ENCODE data around the gene CYB561D2.

CYB561D2 gene

GRCh38 chr3:50358355-50358910, 7.8 kb downstream of the CYB561D2 start:
- H3K27me3 ChIP-seq: no peaks in the 10 kb centered on the region
- no peaks in the 10 kb centered on the region for H3K9me3 ChIP-seq (replicated peaks in 1 of 11)
- TF ChIP-seq Cebpa-rat (IDR thresholded peaks at IDR 0.05): no peak
- peak overlapping the region; percentile 91 to 99 (median 93) for H3K9ac ChIP-seq
- peaks cover 53 to 57% (median 56%) of the 10 kb centered on the region in 11 experiments for H4K20me1 ChIP-seq
- peak overlapping the region; percentile 92 to 100 (median 99) for H3K4me2 ChIP-seq
- peaks cover 36 to 50% (median 41%) of the 10 kb centered on the region in 11 experiments for H3K36me3 ChIP-seq
- H3K27ac ChIP-seq: peak overlapping the region; percentile 84 to 96 (median 91)
- peak overlapping the region; percentile 72 to 96 (median 82) for H3K4me3 ChIP-seq
- peaks cover 42 to 64% (median 55%) of the 10 kb centered on the region in 10 experiments for H3K4me1 ChIP-seq

GRCh38 chr3:50358911-50359759, 8.5 kb downstream of the CYB561D2 start, which contains the start of gene TMEM115:
Gene TMEM115, minus strand, starts transcription at chr3:50359521. Its CDS starts 458 bp downstream, at chr3:50359063.
- Histone ChIP-seq H3K9me3 (replicated peaks in 1 of 11) (no peaks in the 10 kb centered on the region), H3K4me1 (peaks cover 44 to 59% (median 53%) of the 10 kb centered on the region in 10 experiments), H3K4me2 (peak within 1 kb of the TSS; percentile 92 to 100 (median 99)), H3K27me3 (no peaks in the 10 kb centered on the region), H3K9ac (peak within 1 kb of the TSS; percentile 91 to 99 (median 93)), H3K36me3 (peaks cover 29 to 43% (median 34%) of the 10 kb centered on the region in 11 experiments), H3K4me3 (peak within 1 kb of the TSS; percentile 72 to 96 (median 82)), H4K20me1 (peaks cover 46 to 50% (median 49%) of the 10 kb centered on the region in 11 experiments), H3K27ac (peak within 1 kb of the TSS; percentile 84 to 96 (median 91))
- TF ChIP-seq Cebpa-rat (IDR thresholded peaks at IDR 0.05): no peak

- peak overlapping the region in 3 of 11 experiments; percentile 16 to 92 (median 91); a peak in 2 of 22 replicates for H3K9ac ChIP-seq
- H3K36me3 ChIP-seq: peaks cover 23 to 37% (median 28%) of the 10 kb centered on the region in 11 experiments
- peaks cover 40 to 44% (median 43%) of the 10 kb centered on the region in 11 experiments for H4K20me1 ChIP-seq
- H3K4me2 ChIP-seq: peak overlapping the region; percentile 29 to 100 (median 55); a peak in 18 of 22 replicates
- peak overlapping the region in 3 of 11 experiments; percentile 15 to 96 (median 47); a peak in 6 of 22 replicates for H3K27ac ChIP-seq
- peaks cover 44 to 62% (median 58%) of the 10 kb centered on the region in 10 experiments for H3K4me1 ChIP-seq
- no peak for TF ChIP-seq Cebpa-rat (IDR thresholded peaks at IDR 0.05)
- no peaks in the 10 kb centered on the region for H3K27me3 ChIP-seq
- H3K9me3 ChIP-seq (replicated peaks in 1 of 11): no peaks in the 10 kb centered on the region
- H3K4me3 ChIP-seq: peak overlapping the region in 4 of 10 experiments; percentile 72 to 82 (median 78); a peak in 5 of 20 replicates
Measured at GRCh38 chr3:50359760-50360110, 9.1 kb downstream of the CYB561D2 start.

GRCh38 chr3:50364573-50365079, 14.0 kb downstream of the CYB561D2 start:
- Histone ChIP-seq H3K4me2 (peak overlapping the region; percentile 86 to 96 (median 92)), H3K4me3 (peak overlapping the region; percentile 53 to 74 (median 62)), H3K4me1 (peaks cover 11 to 50% (median 37%) of the 10 kb centered on the region in 10 experiments; a peak in 19 of 20 replicates), H3K27ac (peak overlapping the region in 4 of 11 experiments; percentile 21 to 51 (median 43); a peak in 4 of 22 replicates), H3K36me3 (no peaks in the 10 kb centered on the region), H3K27me3 (no peaks in the 10 kb centered on the region), H3K9ac (peak overlapping the region; percentile 33 to 77 (median 65); a peak in 18 of 22 replicates), H3K9me3 (replicated peaks in 1 of 11) (no peaks in the 10 kb centered on the region), H4K20me1 (no peaks in the 10 kb centered on the region)
- no peak for TF ChIP-seq Cebpa-rat (IDR thresholded peaks at IDR 0.05)

GRCh38 chr3:50365080-50365841, 14.6 kb downstream of the CYB561D2 start:
- Histone ChIP-seq H3K27ac (peak overlapping the region in 9 of 11 experiments; percentile 47 to 78 (median 66); a peak in 17 of 22 replicates), H4K20me1 (no peaks in the 10 kb centered on the region), H3K36me3 (no peaks in the 10 kb centered on the region), H3K9me3 (replicated peaks in 1 of 11) (no peaks in the 10 kb centered on the region), H3K27me3 (no peaks in the 10 kb centered on the region), H3K4me1 (peaks cover 11 to 48% (median 35%) of the 10 kb centered on the region in 10 experiments; a peak in 19 of 20 replicates), H3K4me3 (peak overlapping the region; percentile 53 to 74 (median 62)), H3K4me2 (peak overlapping the region; percentile 86 to 97 (median 92)), H3K9ac (peak overlapping the region; percentile 46 to 78 (median 74); a peak in 21 of 22 replicates)
- no peak for TF ChIP-seq Cebpa-rat (IDR thresholded peaks at IDR 0.05)

GRCh38 chr3:50365842-50366220, 15.2 kb downstream of the CYB561D2 start:
- H3K9me3 ChIP-seq (replicated peaks in 1 of 11): no peaks in the 10 kb centered on the region
- no peaks in the 10 kb centered on the region for H3K27me3 ChIP-seq
- H3K27ac ChIP-seq: peak overlapping the region in 8 of 11 experiments; percentile 49 to 78 (median 66); a peak in 14 of 22 replicates
- H3K36me3 ChIP-seq: no peaks in the 10 kb centered on the region
- no peak for TF ChIP-seq Cebpa-rat (IDR thresholded peaks at IDR 0.05)
- H3K9ac ChIP-seq: peak overlapping the region in 9 of 11 experiments; percentile 56 to 78 (median 74); a peak in 16 of 22 replicates
- peak overlapping the region; percentile 53 to 74 (median 62); a peak in 19 of 20 replicates for H3K4me3 ChIP-seq
- H3K4me1 ChIP-seq: peaks cover 11 to 48% (median 35%) of the 10 kb centered on the region in 10 experiments; a peak in 19 of 20 replicates
- peak overlapping the region; percentile 80 to 97 (median 90) for H3K4me2 ChIP-seq
- H4K20me1 ChIP-seq: no peaks in the 10 kb centered on the region

- H4K20me1 ChIP-seq: no peaks in the 10 kb centered on the region
- H3K36me3 ChIP-seq: no peaks in the 10 kb centered on the region
- H3K27me3 ChIP-seq: no peaks in the 10 kb centered on the region
- H3K4me1 ChIP-seq: peaks cover 11 to 55% (median 40%) of the 10 kb centered on the region in 10 experiments; a peak in 19 of 20 replicates
- H3K4me3 ChIP-seq: no peak overlapping the region
- H3K27ac ChIP-seq: no peak overlapping the region
- H3K9me3 ChIP-seq (replicated peaks in 1 of 11): no peaks in the 10 kb centered on the region
- no peak overlapping the region for H3K9ac ChIP-seq
- peak overlapping the region in 3 of 11 experiments; percentile 28 to 38 (median 29); a peak in 2 of 22 replicates for H3K4me2 ChIP-seq
- TF ChIP-seq Cebpa-rat (IDR thresholded peaks at IDR 0.05): no peak
Measured at GRCh38 chr3:50369012-50369670, 18.5 kb downstream of the CYB561D2 start.

- Histone ChIP-seq H3K27me3 (no peaks in the 10 kb centered on the region), H3K4me3 (no peak overlapping the region), H3K4me2 (no peak overlapping the region), H3K36me3 (no peaks in the 10 kb centered on the region), H3K4me1 (peaks cover 1 to 58% (median 42%) of the 10 kb centered on the region in 10 experiments; a peak in 19 of 20 replicates), H4K20me1 (no peaks in the 10 kb centered on the region), H3K9ac (no peak overlapping the region), H3K27ac (no peak overlapping the region), H3K9me3 (replicated peaks in 1 of 11) (no peaks in the 10 kb centered on the region)
- no peak for TF ChIP-seq Cebpa-rat (IDR thresholded peaks at IDR 0.05)
Measured at GRCh38 chr3:50370594-50370993, 19.9 kb downstream of the CYB561D2 start.
